Adrenal gland (tissue), 5 donors: ENCODE data around the gene VIT.

Experiments used
- POLR2A ChIP-seq, 2 donors: fragments of 450-650 bp; IDR thresholded peaks; one replicate each; pipeline ENCODE4 v1.6.1; 2017; ENCODE audit warnings: antibody characterized with exemption in 2 of 2, mild to moderate bottlenecking in 2 of 2, moderate library complexity in 1 of 2
- TF ChIP-seq, protein P1 (sequence below), 6 experiments: fragments of 450-650 bp in 4 of 6; fragments of 200-600 bp in 2 of 6; sonication (generic) in 1 of 6; IDR thresholded peaks; 1 replicate in 5 of 6; 2 replicates in 1 of 6; pipeline versions ENCODE4 v1.5.1 to v1.8.0; 2016 to 2021; ENCODE audit warnings: antibody characterized with exemption in 6 of 6, mild to moderate bottlenecking in 2 of 6, moderate library complexity in 1 of 6
- donor health status: DM: no; HTN: no; CAD: no.

DNA sequence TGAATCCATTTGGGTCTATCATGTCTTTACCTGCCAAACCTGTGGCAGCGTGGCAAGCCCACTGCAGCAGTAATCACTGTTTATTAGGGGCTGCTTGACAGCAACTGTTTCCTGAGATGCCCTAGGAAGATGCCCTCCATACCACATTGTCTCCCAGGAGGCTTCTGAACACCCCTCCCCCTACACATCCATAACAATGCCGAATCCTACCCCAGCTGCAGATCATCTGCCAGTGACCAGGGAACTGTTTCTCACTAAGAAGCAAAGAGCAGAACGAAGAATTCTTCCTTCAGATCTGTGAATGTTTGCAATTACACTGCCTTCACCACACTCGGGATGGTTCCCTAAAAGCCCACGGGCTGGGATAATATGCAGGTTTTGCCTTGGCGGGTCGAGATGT is 127.8 kb downstream of the VIT start:
- TF ChIP-seq, protein P1, sequence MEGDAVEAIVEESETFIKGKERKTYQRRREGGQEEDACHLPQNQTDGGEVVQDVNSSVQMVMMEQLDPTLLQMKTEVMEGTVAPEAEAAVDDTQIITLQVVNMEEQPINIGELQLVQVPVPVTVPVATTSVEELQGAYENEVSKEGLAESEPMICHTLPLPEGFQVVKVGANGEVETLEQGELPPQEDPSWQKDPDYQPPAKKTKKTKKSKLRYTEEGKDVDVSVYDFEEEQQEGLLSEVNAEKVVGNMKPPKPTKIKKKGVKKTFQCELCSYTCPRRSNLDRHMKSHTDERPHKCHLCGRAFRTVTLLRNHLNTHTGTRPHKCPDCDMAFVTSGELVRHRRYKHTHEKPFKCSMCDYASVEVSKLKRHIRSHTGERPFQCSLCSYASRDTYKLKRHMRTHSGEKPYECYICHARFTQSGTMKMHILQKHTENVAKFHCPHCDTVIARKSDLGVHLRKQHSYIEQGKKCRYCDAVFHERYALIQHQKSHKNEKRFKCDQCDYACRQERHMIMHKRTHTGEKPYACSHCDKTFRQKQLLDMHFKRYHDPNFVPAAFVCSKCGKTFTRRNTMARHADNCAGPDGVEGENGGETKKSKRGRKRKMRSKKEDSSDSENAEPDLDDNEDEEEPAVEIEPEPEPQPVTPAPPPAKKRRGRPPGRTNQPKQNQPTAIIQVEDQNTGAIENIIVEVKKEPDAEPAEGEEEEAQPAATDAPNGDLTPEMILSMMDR (IDR thresholded peaks at IDR 0.05), result no peak
- no peak for TF ChIP-seq POLR2A (IDR thresholded peaks at IDR 0.05)
